HG03135 (cell line): ENCODE results near the gene ZIM2.

ENCODE experiments used
- ATAC-seq: cut with Tn5 transposase; IDR thresholded peaks from one replicate; pipeline ENCODE4 v1.9.1; 2021; ENCODE audit warnings: mild to moderate bottlenecking, moderate library complexity; ENCODE audit not compliant: unreplicated experiment

ZIM2 gene

GRCh38 chr19:56839652-56840450 lies 675 bp downstream of the ZIM2 start:
- ATAC-seq = no peak

- no peak for ATAC-seq
Observed at GRCh38 chr19:56838909-56839651, 1.4 kb downstream of the ZIM2 start.

GRCh38 chr19:56838024-56838908 lies 2.3 kb downstream of the ZIM2 start:
- no peak for ATAC-seq

- no peak for ATAC-seq
Observed at GRCh38 chr19:56837492-56838023, 3.0 kb downstream of the ZIM2 start.

- ATAC-seq = no peak
Observed at GRCh38 chr19:56837004-56837403, 3.5 kb downstream of the ZIM2 start.

- no peak for ATAC-seq
Observed at GRCh38 chr19:56836059-56836458, 4.5 kb downstream of the ZIM2 start.

- ATAC-seq = no peak
Observed at GRCh38 chr19:56835401-56835800, 5.1 kb downstream of the ZIM2 start.

GRCh38 chr19:56834564-56835375 lies 5.8 kb downstream of the ZIM2 start:
- ATAC-seq = no peak

GRCh38 chr19:56832352-56832928 lies 8.1 kb downstream of the ZIM2 start:
- ATAC-seq = no peak

- no peak for ATAC-seq
Observed at GRCh38 chr19:56831255-56831654, 9.3 kb downstream of the ZIM2 start.

GRCh38 chr19:56829596-56829995 lies 10.9 kb downstream of the ZIM2 start:
- no peak for ATAC-seq

- no peak for ATAC-seq
Observed at GRCh38 chr19:56827708-56828107, 12.8 kb downstream of the ZIM2 start.

- ATAC-seq = no peak
Observed at GRCh38 chr19:56823956-56824355, 16.6 kb downstream of the ZIM2 start.

GRCh38 chr19:56823417-56823816 lies 17.1 kb downstream of the ZIM2 start:
- no peak for ATAC-seq

GRCh38 chr19:56822755-56823154 lies 17.8 kb downstream of the ZIM2 start:
- no peak for ATAC-seq

GRCh38 chr19:56821675-56822074 lies 18.9 kb downstream of the ZIM2 start:
- no peak for ATAC-seq

- no peak for ATAC-seq
Observed at GRCh38 chr19:56821209-56821608, 19.3 kb downstream of the ZIM2 start.

GRCh38 chr19:56819166-56819565 lies 21.4 kb downstream of the ZIM2 start:
- no peak for ATAC-seq

- no peak for ATAC-seq
Observed at GRCh38 chr19:56814656-56815055, 25.9 kb downstream of the ZIM2 start.

GRCh38 chr19:56813531-56813930 lies 27.0 kb downstream of the ZIM2 start:
- ATAC-seq = no peak
